H9 (cell line): ENCODE data around the gene GALNT16. TPM values are rescaled to one million over a fixed set of nuclear protein-coding genes. Genes with fewer than 3 reads are reported as not detected.

ENCODE experiments used
- DNase-seq: peaks from one replicate; pipeline ENCODE4 v3.0.0-alpha.2; 2017
- H2AFZ ChIP-seq: one replicate; pipeline ENCODE4 v1.6.1; 2013; ENCODE audit warnings: mild to moderate bottlenecking, low read length, control low read depth, moderate library complexity
- H2AK5ac ChIP-seq: 2 replicates; pipeline ENCODE4 v1.6.1; 2013; ENCODE audit warnings: low read length, control low read depth, mixed read lengths; ENCODE audit not compliant: insufficient read length
- H2BK120ac ChIP-seq: one replicate; pipeline ENCODE4 v1.6.1; 2013; ENCODE audit warnings: low read depth, mild to moderate bottlenecking, low read length, control low read depth, inconsistent platforms; ENCODE audit not compliant: poor library complexity, severe bottlenecking
- H2BK12ac ChIP-seq: 2 replicates; pipeline ENCODE4 v1.6.1; 2013; ENCODE audit warnings: low read length, control low read depth, mixed read lengths, low read depth; ENCODE audit not compliant: insufficient read length
- H2BK15ac ChIP-seq: 2 replicates; pipeline ENCODE4 v1.6.1; 2013; ENCODE audit warnings: low read depth, low read length, control low read depth
- H2BK20ac ChIP-seq: one replicate; pipeline ENCODE4 v1.6.1; 2013; ENCODE audit warnings: low read depth, mild to moderate bottlenecking, low read length, control low read depth, inconsistent platforms; ENCODE audit not compliant: poor library complexity, severe bottlenecking
- H2BK5ac ChIP-seq: 2 replicates; pipeline ENCODE4 v1.6.1; 2013; ENCODE audit warnings: low read length, control low read depth, mixed read lengths; ENCODE audit not compliant: insufficient read length
- H3K14ac ChIP-seq: 2 replicates; pipeline ENCODE4 v1.6.1; 2013; ENCODE audit warnings: low read length, control low read depth; ENCODE audit not compliant: insufficient read depth
- H3K18ac ChIP-seq: 2 replicates; pipeline ENCODE4 v1.6.1; 2013; ENCODE audit warnings: low read depth, mild to moderate bottlenecking, mixed read lengths, low read length, control low read depth; ENCODE audit not compliant: insufficient read length
- H3K23ac ChIP-seq: 2 replicates; pipeline ENCODE4 v1.6.1; 2013; ENCODE audit warnings: low read length, control low read depth, mixed read lengths, low read depth; ENCODE audit not compliant: insufficient read length
- H3K23me2 ChIP-seq: 2 replicates; pipeline ENCODE4 v1.6.1; 2013; ENCODE audit warnings: low read depth, mild to moderate bottlenecking, mixed read lengths, low read length, control low read depth; ENCODE audit not compliant: insufficient read length, poor library complexity, severe bottlenecking
- H3K27ac ChIP-seq: 2 replicates; pipeline ENCODE4 v1.5.1; 2013; ENCODE audit warnings: low read length, control low read depth, mixed read lengths, low read depth; ENCODE audit not compliant: insufficient read length
- H3K27me3 ChIP-seq: 2 replicates; pipeline ENCODE4 v1.6.1; 2013; ENCODE audit warnings: low read length, control low read depth, inconsistent platforms; ENCODE audit not compliant: insufficient read depth
- H3K4ac ChIP-seq: 2 replicates; pipeline ENCODE4 v1.6.1; 2013; ENCODE audit warnings: low read depth, mild to moderate bottlenecking, control low read depth, inconsistent platforms, low read length, moderate library complexity
- H3K4me1 ChIP-seq: 2 replicates; pipeline ENCODE4 v1.6.1; 2013; ENCODE audit warnings: low read length, control low read depth, inconsistent platforms; ENCODE audit not compliant: insufficient read depth
- H3K4me2 ChIP-seq: 2 replicates; pipeline ENCODE4 v1.6.1; 2013; ENCODE audit warnings: low read length, control low read depth, mixed read lengths; ENCODE audit not compliant: insufficient read length, insufficient read depth
- H3K56ac ChIP-seq: 2 replicates; pipeline ENCODE4 v1.6.1; 2013; ENCODE audit warnings: low read depth, mild to moderate bottlenecking, mixed read lengths, low read length, control low read depth; ENCODE audit not compliant: insufficient read length
- H3K79me1 ChIP-seq: 2 replicates; pipeline ENCODE4 v1.6.1; 2013; ENCODE audit warnings: low read depth, mild to moderate bottlenecking, moderate library complexity, low read length, control low read depth, inconsistent platforms; ENCODE audit not compliant: insufficient read depth, poor library complexity, severe bottlenecking
- H3K79me2 ChIP-seq: 2 replicates; pipeline ENCODE4 v1.6.1; 2013; ENCODE audit warnings: low read length, control low read depth, inconsistent platforms; ENCODE audit not compliant: insufficient read depth
- H3K9ac ChIP-seq: 2 replicates; pipeline ENCODE4 v1.6.1; 2013; ENCODE audit warnings: low read length, control low read depth, mixed read lengths; ENCODE audit not compliant: insufficient read length; ENCODE audit errors: extremely low read depth
- H3K9me3 ChIP-seq: one replicate; pipeline ENCODE4 v1.6.1; 2013; ENCODE audit warnings: low read depth, low read length, inconsistent platforms; ENCODE audit not compliant: control insufficient read depth
- H3T11ph ChIP-seq: one replicate; pipeline ENCODE4 v1.6.1; 2013; ENCODE audit warnings: mild to moderate bottlenecking, low read length, control low read depth, inconsistent platforms
- H4K20me1 ChIP-seq: one replicate; pipeline ENCODE4 v1.6.1; 2013; ENCODE audit not compliant: control insufficient read depth, insufficient read length, insufficient read depth
- H4K5ac ChIP-seq: 2 replicates; pipeline ENCODE4 v1.6.1; 2013; ENCODE audit warnings: low read depth, mild to moderate bottlenecking, mixed read lengths, low read length, control low read depth; ENCODE audit not compliant: insufficient read length
- H4K8ac ChIP-seq: replicated peaks from 2 replicates; pipeline ENCODE4 v1.6.1; 2013; ENCODE audit warnings: low read length, control low read depth, mixed read lengths, low read depth; ENCODE audit not compliant: insufficient read length
- H4K91ac ChIP-seq: 2 replicates; pipeline ENCODE4 v1.6.1; 2013; ENCODE audit warnings: low read depth, mild to moderate bottlenecking, moderate library complexity, mixed read lengths, low read length, control low read depth; ENCODE audit not compliant: insufficient read length
- H3K27ac Mint-ChIP-seq, 3 experiments: 2 replicates in 2 of 3; 3 replicates in 1 of 3; pipeline ENCODE4 v1.8.0; 2020 to 2021; ENCODE audit warnings: mixed read lengths in 3 of 3, mild to moderate bottlenecking in 1 of 3, moderate library complexity in 1 of 3
- H3K27me3 Mint-ChIP-seq: 2 replicates; pipeline ENCODE4 v1.8.0; 2021; ENCODE audit warnings: low read depth, mild to moderate bottlenecking, moderate library complexity, mixed read lengths
- H3K36me3 Mint-ChIP-seq, 3 experiments: 2 replicates in 2 of 3; 3 replicates in 1 of 3; pipeline ENCODE4 v1.8.0; 2020 to 2021; ENCODE audit warnings: low read depth in 3 of 3, mixed read lengths in 3 of 3; ENCODE audit not compliant: insufficient read depth in 1 of 3
- H3K4me1 Mint-ChIP-seq, 2 experiments: 2 replicates each; pipeline ENCODE4 v1.8.0; 2020; ENCODE audit warnings: mixed read lengths in 2 of 2
- H3K4me3 Mint-ChIP-seq, 2 experiments: 2 replicates in 1 of 2; 3 replicates in 1 of 2; pipeline ENCODE4 v1.8.0; 2020 to 2021; ENCODE audit warnings: mild to moderate bottlenecking in 2 of 2, mixed read lengths in 2 of 2, moderate library complexity in 1 of 2
- H3K9me3 Mint-ChIP-seq, 2 experiments: 2 replicates in 1 of 2; 3 replicates in 1 of 2; pipeline ENCODE4 v1.8.0; 2020; ENCODE audit warnings: mild to moderate bottlenecking in 2 of 2, mixed read lengths in 2 of 2, moderate library complexity in 1 of 2
- CTCF ChIP-seq: fragments of 200-600 bp; sonication (generic); conservative IDR thresholded peaks from 3 replicates; pipeline ENCODE4 v1.8.0; 2021; ENCODE audit warnings: antibody characterized with exemption, mild to moderate bottlenecking
- WGBS: extraction: QIAGEN DNeasy Blood & Tissue Kit; methylation state at CpG from one replicate; pipeline ENCODE4 v1.1.7; 2013; ENCODE audit warnings: missing lambda C conversion rate, low lambda C conversion rate, mixed read lengths; ENCODE audit not compliant: insufficient read length; ENCODE audit errors: extremely low coverage; 5-methylcytosine and 5-hydroxymethylcytosine counted together
- total RNA-seq: library from RNA; stranded (reverse); gene quantifications from 2 replicates; pipeline ENCODE4 v1.2.1, GENCODE V29; 2021

The GALNT16 gene
- total RNA-seq, 1 experiment from 2014 or later: 2.3 TPM

- Histone ChIP-seq H3K27ac (no peak overlapping the region), H3K4ac (no peak overlapping the region), H3K79me1 (no peaks in the 10 kb centered on the region), H2BK12ac (no peak overlapping the region), H3K14ac (no peak overlapping the region), H4K5ac (no peak overlapping the region), H2BK20ac (no peak overlapping the region), H3K4me1 (no peaks in the 10 kb centered on the region), H2BK15ac (no peak overlapping the region), H3K4me2 (no peak overlapping the region), H3K9ac (no peak overlapping the region), H2AK5ac (no peak overlapping the region), H2BK120ac (no peak overlapping the region), H2BK5ac (no peak overlapping the region), H2AFZ (no peak overlapping the region), H3T11ph (no peak overlapping the region), H3K79me2 (no peaks in the 10 kb centered on the region), H4K91ac (no peak overlapping the region), H3K9me3 (no peaks in the 10 kb centered on the region), H3K18ac (no peak overlapping the region), H3K23me2 (no peaks in the 10 kb centered on the region), H3K56ac (no peak overlapping the region), H3K23ac (no peak overlapping the region), H4K8ac (no peak overlapping the region), H3K27me3 (no peaks in the 10 kb centered on the region), H4K20me1 (no peaks in the 10 kb centered on the region)
- WGBS: no CpG with 5 or more reads among the region's 1 CpG
- TF ChIP-seq CTCF: no peak
- no peak for DNase-seq
- Mint-ChIP-seq H3K4me1 (peaks cover 5 to 7% of the 10 kb centered on the region in 2 experiments; a peak in 3 of 4 replicates), H3K4me3 (no peak overlapping the region), H3K36me3 (peaks cover 11 to 64% (median 61%) of the 10 kb centered on the region in 3 experiments; a peak in 6 of 7 replicates), H3K9me3 (no peaks in the 10 kb centered on the region), H3K27ac (no peak overlapping the region; a peak in 1 of 7 replicates), H3K27me3 (no peaks in the 10 kb centered on the region)
Measured at GRCh38 chr14:69235708-69236107, 24.2 kb upstream of the GALNT16 start.
